Activated CD4-positive, alpha-beta T cell treated with anti-CD3 and anti-CD28 coated beads for 24 hours (primary cell): ENCODE data around the gene IL36B.
"Not testable (repeated sequence)": the region's sequence is repeated elsewhere in the genome, so short reads cannot be mapped to it uniquely, and the experiment has no call there.

Source experiments
- DNase-seq, 2 donors: peaks; one replicate each; pipeline ENCODE4 v3.0.0-alpha.2; 2020; ENCODE audit warnings: low read depth in 2 of 2

Gene IL36B

DNA sequence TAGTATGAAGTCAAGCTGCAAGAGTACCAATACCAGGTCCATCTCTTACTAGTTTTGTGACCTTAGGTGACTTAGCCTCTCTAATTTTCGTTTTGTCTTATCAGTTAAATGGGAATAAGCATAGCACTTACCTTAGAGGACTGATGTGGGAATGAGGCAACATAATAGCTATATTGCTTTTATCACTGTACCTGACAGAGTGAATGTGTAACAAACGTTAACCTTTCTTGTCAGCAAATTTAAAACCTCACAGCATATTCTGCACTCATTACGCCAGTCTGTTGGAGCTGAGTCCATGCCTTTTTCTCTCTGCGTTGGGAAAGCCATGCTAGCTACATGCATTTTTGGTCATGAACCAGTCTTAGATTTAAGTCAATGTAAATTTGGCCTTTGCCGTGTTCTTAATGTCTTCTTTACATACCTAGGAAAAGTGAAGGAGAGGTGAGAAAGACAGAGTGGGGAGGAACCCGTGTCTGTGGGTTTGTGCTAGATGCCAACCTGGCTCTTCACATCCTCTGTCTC lies at the start of gene IL36B:
TSS of gene IL36B (minus strand) at position 472 of the 522 bp plus-strand sequence.
- DNase-seq = no peak

DNA sequence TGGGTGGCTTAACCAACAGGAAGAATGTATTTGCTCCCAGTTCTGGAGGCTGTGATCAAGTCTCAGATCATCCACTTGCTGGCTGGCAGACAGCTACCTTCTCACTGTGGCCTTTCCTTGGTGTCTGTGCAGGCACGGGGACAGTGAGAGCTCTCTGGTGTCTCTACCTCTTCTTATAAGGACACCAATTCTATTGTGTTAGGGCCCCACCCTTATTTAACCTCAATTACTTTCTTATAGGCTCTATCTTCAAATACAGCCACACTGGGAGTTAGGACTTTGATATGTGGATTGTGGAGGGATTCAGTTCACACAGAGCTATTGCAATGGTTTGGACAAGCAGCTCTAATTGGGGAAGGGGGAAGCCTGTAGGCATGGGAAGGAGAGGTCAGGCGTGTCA lies 49.5 kb upstream of the IL36B start:
- DNase-seq = no peak

- DNase-seq = no peak
These were observed 45.9 kb upstream of the IL36B start for GRCh38 chr2:113098532-113098931.

DNA sequence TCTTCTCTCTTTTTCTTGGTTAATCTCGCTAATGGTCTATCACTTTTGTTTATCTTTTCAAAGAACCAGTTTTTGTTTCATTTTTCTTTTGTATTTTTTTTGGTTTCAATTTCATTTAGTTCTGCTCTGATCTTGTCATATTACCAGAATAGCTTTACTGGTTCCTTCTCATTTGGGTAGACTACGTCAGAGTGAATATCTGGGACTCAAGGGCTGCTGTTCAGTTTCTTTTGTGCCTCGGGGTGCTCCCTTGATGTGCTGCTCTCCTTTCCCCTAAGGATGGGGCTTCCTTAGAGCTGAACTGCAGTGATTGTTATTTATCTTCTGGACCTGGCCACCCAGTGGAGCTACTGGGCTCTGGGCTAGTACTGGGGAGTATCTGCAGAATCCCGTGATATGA lies 45.4 kb upstream of the IL36B start:
- DNase-seq = no peak

DNA sequence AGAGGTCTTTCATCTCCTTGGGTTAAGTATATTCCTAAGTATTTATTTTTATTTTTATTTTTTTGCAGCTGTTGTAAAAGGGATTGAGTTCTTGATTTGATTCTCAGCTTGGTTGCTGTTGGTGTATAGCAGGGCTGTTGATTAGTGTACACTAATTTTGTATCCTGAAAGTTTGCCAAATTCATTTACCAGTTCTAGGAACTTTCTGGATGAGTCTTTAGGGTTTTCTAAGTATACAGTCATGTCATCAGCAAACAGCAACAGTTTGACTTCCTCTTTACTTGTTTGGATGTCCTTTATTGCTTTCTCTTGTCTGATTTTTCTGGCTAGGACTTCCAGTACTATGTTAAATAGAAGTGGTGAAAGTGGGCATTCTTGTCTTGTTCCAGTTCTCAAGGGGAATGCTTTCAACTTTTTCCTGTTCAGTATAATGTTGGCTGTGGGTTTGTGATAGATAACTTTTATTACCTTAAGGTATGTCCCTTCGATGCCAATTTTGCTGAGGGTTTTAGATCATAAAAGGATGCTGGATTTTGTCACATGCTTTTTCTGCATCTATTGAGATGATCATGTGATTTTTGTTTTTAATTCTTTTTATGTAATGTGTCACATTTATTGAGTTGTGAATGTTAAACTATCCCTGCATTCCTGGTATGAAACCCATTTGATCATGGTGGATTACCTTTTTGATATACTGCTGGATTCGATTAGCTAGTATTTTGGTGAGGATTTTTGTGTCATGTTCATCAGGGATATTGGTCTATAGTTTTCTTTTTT lies 44.4 kb upstream of the IL36B start:
- DNase-seq = not testable (repeated sequence)

DNA sequence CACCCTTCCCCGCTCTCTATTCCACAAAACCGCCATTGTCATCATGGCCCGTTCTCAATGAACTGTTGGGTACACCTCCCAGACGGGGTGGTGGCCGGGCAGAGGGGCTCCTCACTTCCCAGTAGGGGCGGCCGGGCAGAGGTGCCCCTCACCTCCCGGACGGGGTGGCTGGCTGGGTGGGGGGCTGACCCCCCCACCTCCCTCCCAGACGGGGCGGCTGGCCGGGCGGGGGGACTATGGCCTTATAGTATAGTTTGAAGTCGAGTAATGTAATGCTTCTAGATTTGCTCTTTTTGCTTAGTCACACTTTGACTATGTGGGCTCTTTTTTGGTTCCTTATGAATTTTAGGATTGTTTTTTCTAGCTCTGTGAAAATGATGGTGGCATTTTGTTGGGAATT lies 43.6 kb upstream of the IL36B start:
- not testable (repeated sequence) for DNase-seq

DNA sequence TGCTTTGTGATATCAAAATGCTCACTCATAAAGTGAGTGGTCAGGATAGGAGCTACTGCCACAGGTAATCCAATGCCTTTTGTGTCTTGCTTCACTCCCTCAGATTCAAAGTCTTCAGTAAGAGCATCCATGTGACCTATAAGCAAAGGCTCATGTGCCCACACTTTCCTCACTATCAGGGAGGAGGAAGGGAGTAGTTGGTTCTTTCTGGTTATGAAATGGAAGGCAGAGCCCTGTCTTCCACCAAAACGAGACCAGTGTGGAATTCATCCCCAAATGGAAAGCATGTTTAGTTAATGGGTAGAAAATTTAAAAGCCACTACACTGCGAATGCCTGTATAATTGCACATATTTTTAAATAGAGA lies 40.9 kb upstream of the IL36B start:
- DNase-seq = no peak

DNA sequence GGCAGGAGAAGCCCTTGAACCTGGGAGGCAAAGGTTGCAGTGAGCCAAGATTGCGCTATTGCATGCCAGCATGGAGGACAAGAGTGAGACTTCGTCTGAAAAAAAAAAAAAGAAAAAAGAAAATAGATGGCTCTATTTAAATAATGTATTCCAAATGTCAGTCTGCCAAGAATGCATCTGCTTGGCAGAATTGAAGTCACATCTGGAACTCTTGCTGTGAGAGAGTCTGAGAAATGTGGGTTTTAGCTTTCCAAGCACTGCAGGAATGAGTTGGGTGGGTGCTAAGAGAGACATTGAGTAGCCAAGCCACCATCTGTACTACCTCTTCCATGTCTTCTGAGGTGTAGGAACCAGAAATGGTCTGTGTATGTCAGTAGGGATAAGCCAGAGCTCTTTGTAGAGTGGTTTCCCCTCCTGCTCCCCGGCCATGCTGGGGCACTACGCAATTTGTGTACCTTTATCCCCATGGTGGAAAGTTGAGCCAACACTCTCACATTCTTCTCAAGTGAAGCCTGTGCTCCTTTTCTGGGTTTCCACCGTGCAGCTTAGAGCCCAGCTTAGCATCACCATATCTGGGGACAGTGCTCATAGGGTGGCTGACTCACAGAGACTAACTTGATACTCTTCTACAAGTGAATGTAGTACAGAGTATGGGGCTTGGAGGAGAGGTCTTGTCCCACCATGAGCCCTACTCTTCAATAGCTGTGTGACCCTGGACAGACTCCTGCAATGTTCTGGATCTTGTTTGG lies 40.4 kb upstream of the IL36B start:
- no peak for DNase-seq

DNA sequence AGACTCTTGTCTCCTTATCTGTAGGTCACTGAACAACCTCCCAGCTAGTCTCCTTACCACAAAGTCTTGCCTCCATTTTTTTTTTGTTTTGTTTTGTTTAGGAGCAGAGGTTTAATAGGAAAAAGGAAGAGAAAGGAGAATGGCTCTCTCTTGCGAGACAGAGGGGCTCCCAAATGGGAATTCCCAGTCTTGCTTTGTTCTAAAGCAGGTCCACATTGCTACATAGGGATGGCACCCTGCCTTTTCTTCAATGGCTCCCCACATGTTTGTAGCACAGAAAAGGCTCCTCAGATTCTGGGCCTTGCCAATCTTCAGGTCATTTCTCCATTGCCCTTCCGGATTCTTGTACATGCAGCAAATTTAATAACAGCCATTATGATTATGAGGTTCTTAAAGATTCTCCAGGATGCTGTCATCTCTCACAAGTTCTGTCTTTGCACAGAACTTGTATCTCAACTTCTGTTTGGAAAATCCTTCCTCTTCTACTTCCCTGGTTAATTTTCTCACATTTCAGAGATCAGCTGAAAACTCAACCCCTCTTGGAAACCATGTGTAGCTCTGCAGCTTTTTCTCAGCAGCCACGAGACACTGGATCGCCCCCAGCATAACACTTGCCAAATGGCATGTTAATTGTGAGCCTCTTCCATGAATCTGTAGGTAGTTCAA lies 38.7 kb upstream of the IL36B start:
- DNase-seq = no peak

DNA sequence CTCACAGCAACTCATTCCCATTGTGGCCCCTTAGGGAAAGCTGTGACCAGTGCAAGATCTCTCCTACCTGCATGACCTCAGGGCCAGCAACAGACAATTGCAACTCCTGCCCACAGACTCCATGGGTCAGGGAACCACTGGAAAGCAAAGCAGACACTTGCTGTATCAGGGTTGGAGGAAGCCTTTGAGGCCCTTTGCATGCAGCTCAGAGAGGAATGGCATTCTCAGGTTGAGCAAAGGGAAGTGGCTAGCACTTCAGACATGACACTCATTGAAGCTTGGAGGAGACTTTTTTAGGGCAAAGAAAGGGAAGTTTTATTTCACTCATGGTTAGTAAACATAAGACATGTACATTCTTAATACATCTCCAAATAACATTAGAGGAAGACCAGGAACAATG lies 37.2 kb upstream of the IL36B start:
- no peak for DNase-seq

DNA sequence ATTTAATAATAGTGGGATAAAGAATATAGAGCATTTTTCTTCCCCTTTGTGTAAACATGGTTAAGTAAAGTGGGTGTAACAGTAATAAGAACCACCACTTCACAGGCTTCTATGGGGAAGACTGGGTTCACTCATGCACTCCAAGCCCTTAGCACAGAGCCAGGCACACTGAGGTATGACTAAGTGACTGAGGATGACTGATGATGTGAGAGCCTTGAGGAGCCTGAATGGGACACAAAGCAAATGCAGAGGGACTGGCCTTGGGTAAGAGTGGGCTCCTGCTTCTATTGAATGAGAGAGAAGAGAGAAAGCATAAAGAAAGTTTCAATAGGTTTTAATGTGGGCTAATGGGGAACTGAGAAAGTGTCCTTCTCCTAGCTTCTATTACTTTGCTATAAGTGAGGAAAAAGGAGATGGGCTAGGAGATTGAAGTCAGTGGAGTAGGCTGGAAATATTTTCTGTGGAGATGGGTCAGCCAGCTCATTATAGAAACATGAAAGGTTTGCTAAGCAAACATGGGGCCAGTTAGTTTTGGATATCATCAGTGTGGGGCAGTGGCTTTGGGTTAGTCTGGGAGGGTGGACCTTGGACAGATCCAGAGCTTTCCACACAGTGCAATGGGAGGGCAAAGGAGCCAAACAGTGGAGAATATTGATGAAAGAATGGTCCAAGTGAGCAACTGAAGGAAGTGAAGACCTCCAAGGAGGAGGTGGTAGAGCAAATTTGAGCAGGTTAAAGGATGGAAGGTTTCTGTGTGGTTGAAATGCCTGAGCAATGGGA lies 35.7 kb upstream of the IL36B start:
- DNase-seq = no peak

DNA sequence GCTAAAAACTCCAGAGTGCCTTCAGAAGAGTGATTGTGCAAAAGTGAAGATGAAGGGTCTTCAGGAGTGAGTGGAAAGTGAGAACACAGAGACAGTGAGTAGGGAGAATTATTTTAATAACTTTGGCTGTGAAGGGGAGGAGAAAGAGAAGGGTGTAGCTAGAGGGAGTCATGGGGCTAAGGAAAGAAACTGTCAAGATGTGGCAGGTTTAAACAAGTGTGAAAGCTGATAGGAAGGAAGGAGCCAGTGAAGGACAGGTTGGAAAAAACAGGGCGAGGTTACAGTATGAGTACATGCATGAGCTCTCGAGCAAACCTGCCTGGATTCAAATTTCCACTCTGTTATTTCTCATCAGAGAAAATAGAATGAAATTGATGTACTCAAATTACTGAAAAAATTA lies 32.9 kb upstream of the IL36B start:
- no peak for DNase-seq

- DNase-seq = no peak
These were observed 31.8 kb upstream of the IL36B start for GRCh38 chr2:113084249-113085000.

GRCh38 chr2:113083296-113083695 lies 30.6 kb upstream of the IL36B start:
- DNase-seq = no peak

DNA sequence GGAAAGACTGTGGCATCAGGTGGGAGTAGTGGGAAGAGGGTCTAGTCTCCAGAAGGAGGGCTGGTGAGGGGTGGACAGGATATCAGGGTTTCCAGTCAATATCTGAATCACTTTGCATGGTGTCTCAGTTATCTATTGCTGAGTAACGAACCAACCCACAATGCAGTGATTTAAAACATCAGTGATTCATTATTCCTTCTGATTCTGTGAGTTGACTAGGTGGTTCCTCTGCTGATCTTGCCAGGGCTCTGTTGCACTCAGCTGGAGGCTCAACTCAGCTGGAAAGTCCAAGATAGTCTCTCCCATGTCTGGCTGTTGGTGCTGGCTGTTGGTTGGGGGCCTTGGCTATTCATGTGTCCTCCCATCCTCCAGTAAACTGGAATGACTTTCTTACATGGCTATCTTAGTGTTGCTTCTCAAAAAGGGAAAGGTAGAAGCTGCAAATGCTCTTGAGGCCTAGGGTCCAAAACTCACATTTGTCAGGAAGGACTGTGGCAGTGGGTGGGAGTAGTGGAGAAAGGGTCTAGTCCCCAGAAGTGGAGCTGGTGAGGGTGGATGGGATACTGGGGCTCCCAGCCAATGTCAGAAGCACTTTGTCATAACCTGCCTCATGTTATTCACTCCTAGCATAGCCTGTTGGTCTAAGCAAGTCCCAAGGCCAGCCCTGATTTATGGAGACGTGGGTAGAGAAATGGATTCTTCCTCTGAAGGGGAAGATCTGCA lies 29.0 kb upstream of the IL36B start:
- no peak for DNase-seq

GRCh38 chr2:113080134-113080533 lies 27.5 kb upstream of the IL36B start:
- DNase-seq = peak; percentile 50 to 52

GRCh38 chr2:113079131-113079530 lies 26.5 kb upstream of the IL36B start:
- DNase-seq = no peak

DNA sequence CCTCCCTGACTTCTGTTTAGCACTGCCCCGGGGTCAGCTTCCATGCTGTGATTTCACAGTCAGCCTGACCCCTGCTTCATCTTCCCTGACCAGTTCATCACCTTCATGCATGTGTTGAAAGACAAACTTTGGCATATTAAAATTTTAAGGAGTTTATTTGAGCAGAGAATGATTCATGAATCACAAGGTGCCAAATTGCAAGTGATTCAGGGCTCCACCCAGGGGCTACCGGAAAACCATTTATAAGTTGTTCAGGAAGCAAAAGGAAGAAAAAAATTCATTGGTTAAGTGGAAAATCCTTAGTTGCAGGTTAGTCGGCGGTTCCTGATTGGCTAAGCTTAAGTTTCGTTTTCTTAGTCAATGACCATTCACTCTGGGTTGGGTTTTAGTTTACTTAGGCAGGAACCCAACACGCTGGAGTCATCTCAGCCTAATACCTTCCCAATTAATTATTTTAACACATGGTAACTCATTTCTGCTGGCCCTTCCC lies 25.7 kb upstream of the IL36B start:
- DNase-seq = no peak

- no peak for DNase-seq
These were observed 25.3 kb upstream of the IL36B start for GRCh38 chr2:113077921-113078320.

- DNase-seq = no peak
These were observed 24.4 kb upstream of the IL36B start for GRCh38 chr2:113076954-113077669.
